Erythroblast (primary cell): ENCODE measurements around the gene IRX4.

ENCODE experiments used
- GATA1 ChIP-seq: IDR thresholded peaks from 2 replicates; pipeline ENCODE4 v1.6.1; 2011; ENCODE audit warnings: low read depth, mild to moderate bottlenecking, control low read depth, low read length, moderate library complexity
- POLR2A ChIP-seq: IDR thresholded peaks from 2 replicates; pipeline ENCODE4 v1.6.1; 2011; ENCODE audit warnings: mild to moderate bottlenecking, low read length

DNA sequence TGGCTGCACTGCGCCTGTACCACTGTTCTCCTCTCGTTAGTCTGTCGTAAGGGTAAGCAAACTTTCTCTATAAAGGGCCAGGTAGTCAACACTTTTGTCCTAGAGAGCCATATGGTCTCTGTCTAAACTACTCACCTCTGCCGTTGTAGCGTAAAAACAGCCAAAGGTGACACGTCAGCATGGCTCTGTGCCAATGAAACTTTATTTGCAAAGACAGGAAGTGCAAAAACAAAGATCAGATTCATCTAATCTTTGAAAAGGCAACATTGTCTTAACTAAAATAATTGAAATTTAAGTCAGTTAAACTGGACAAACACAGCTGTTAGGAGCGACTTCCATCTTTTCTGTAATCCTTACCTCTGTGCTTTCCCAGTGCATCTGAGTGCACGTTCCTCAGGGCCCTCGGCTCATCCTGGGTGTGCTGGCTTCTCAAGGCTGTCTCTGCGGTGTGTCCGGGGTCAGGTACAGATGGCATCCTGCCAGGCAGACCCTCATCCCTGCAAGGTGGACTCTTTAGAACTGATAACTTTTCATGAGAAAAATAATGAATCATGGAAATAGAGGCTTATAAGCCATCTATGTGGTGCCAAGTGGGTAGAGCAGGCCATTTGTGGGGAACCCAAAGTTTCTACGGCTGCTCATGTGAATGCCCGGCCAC lies 35.2 kb upstream of the IRX4 start:
- TF ChIP-seq POLR2A, result no peak
- no peak for TF ChIP-seq GATA1
